T-helper 17 cell (primary cell): ENCODE results near the gene FAT2. TPM values are rescaled to one million over a fixed set of nuclear protein-coding genes. Genes with fewer than 3 reads are reported as not detected.
A peak's percentile ranks its signal among the peaks of the same experiment; 100 is the strongest.

Source experiments
- ATAC-seq: fragments of 150-1000 bp; cut with Tn5 transposase; 2 replicates; pipeline ENCODE4 v1.10.0; 2021; ENCODE audit warnings: mild to moderate bottlenecking, moderate library complexity
- DNase-seq, 3 donors: peaks; one replicate each; pipeline versions ENCODE4 v3.0.0 to v3.0.0-alpha.2; 2020 to 2021
- H3K9me3 ChIP-seq: one replicate; pipeline ENCODE4 v1.7.0; 2013; ENCODE audit warnings: low read length, mild to moderate bottlenecking; ENCODE audit not compliant: control insufficient read depth, poor library complexity, severe bottlenecking
- H3K27ac Mint-ChIP-seq: one replicate; pipeline ENCODE4 v1.8.0; 2022; ENCODE audit warnings: mild to moderate bottlenecking, moderate library complexity, mixed read lengths
- H3K27me3 Mint-ChIP-seq: one replicate; pipeline ENCODE4 v1.8.0; 2022; ENCODE audit warnings: mixed read lengths
- H3K36me3 Mint-ChIP-seq: one replicate; pipeline ENCODE4 v1.8.0; 2022; ENCODE audit warnings: low read depth, mixed read lengths
- H3K4me1 Mint-ChIP-seq: one replicate; pipeline ENCODE4 v1.8.0; 2022; ENCODE audit warnings: mild to moderate bottlenecking, mixed read lengths
- H3K4me3 Mint-ChIP-seq: one replicate; pipeline ENCODE4 v1.8.0; 2022; ENCODE audit warnings: mild to moderate bottlenecking, moderate library complexity, mixed read lengths
- total RNA-seq, 4 donors: library from RNA in 2 of 4; stranded (reverse) in 2 of 4; gene quantifications; one replicate each; pipeline ENCODE4 v1.2.3 and lab custom pipeline; 2022 to 2026

FAT2 gene
- total RNA-seq, 2 donors from 2014 or later = not detected

DNA sequence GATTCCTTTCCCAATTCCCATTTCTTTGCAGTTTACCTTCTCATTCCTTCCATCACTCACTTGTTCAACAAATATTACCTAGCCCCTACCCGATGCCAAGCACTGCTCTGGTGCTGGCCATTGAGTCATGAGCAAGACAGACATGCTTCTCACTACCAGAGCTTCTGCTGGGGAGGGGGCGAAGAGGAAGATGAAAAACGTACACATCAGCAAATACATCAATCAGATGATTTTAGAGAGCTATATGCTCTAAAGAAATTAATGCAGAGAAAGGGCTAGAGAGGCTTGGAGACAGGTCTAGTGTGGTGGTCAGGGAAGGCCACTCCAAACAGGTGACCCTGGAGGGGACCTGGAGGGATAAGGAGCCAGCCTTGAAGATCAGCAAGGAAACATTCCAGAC, 14.4 kb upstream of the FAT2 start:
- DNase-seq (no peak), ATAC-seq (no peak)
- no peaks in the 10 kb centered on the region for H3K9me3 ChIP-seq
- Mint-ChIP-seq H3K4me1 (peaks cover 7% of the 10 kb centered on the region), H3K36me3 (no peaks in the 10 kb centered on the region), H3K27ac (no peak overlapping the region), H3K27me3 (peaks cover 38% of the 10 kb centered on the region), H3K4me3 (no peak overlapping the region)

DNA sequence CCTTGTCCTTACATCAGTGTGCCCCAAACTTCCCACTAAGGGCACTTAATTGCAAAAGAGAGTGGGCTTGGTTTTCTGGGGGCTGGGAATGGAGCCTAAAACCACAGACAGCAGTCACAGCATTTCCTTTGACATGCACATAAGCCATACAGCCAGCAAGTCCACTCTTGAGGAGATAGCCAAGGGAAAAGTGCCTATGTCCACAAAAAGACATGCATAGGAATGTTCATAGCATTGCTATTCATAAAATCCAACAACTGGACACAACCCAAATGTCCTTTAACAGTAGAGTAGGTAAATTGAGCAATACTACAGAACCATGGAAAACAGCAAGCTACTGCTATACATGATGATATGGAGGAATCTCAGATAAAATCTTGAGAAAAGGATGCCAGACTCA, 11.7 kb upstream of the FAT2 start:
- peaks cover 7% of the 10 kb centered on the region for H3K4me1 Mint-ChIP-seq
- peaks cover 33% of the 10 kb centered on the region for H3K27me3 Mint-ChIP-seq
- no peaks in the 10 kb centered on the region for H3K36me3 Mint-ChIP-seq
- DNase-seq = no peak
- no peak overlapping the region for H3K27ac Mint-ChIP-seq
- H3K4me3 Mint-ChIP-seq = no peak overlapping the region
- no peak for ATAC-seq
- H3K9me3 ChIP-seq = no peaks in the 10 kb centered on the region

DNA sequence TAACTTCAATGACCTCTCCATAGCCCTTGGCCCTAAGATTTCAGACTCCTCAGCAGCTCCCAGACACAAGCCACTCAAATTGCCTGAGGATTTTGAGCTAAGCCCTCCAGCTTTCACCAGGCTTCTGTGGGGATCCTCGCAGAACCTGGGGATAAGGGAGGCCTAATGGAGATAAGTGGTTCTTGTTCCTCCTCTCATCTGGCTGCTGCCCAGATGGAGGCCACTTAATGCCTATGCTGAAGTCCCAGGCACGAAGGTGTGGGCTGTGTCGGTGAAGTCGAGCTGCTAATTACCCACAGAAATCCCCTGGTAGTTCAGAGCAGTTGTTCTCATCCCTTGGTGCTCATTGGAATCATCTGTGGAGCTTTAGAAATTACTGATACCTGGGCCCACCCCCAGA, 10.3 kb upstream of the FAT2 start:
- peaks cover 7% of the 10 kb centered on the region for H3K4me1 Mint-ChIP-seq
- no peak overlapping the region for H3K4me3 Mint-ChIP-seq
- H3K9me3 ChIP-seq = no peaks in the 10 kb centered on the region
- ATAC-seq = no peak
- H3K27me3 Mint-ChIP-seq = peaks cover 39% of the 10 kb centered on the region
- H3K36me3 Mint-ChIP-seq = no peaks in the 10 kb centered on the region
- DNase-seq = no peak
- no peak overlapping the region for H3K27ac Mint-ChIP-seq

DNA sequence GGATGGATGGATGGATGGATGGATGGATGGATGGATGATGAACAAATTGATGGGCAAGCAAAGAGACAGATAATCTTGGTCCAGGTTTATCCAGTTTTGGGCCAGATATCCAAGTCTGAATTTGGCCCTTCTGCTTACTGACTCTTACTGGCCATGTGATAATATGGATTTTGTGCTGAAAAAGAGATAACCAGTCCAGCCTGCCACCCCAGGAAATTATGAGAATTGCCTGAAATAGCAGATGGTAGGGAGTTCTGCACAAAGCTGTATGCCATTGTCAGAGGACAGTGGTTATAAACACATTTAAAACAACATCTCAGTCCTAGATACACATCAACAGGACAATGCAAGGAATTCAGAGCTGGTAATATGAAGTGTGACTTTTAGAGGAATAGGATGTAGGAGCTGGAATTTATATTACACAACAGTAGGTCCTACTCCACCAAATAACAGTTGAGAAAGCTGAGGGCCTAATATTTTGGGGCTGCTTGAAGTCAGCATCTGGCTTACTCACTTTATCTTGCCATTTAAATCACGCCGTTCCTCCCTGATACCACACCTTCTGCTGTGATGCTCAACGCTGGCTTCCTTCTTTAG, 9.0 kb upstream of the FAT2 start:
- Mint-ChIP-seq H3K27me3 (peaks cover 34% of the 10 kb centered on the region), H3K4me3 (no peak overlapping the region), H3K36me3 (no peaks in the 10 kb centered on the region), H3K4me1 (peaks cover 3% of the 10 kb centered on the region), H3K27ac (no peak overlapping the region)
- no peak for ATAC-seq
- H3K9me3 ChIP-seq = no peaks in the 10 kb centered on the region
- no peak for DNase-seq

DNA sequence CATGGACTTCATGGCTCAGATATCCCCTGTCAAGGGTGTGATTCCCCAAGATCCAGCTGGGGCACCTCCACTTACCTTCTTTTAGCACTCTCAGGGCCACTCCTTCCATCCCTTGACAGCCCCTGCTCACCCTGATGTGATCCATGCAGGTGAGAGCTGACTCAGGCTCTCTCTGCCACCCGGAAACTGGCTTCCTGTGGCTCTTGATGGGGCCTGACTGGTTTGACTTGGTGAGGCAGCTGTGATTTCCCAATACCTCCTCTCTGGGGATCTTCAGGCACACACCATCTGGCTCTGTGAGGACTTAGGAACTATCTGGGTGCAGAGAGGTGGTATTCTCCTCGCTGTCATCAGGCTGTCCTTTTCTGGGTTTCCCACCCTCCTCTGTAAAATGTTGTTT, 7.9 kb upstream of the FAT2 start:
- Mint-ChIP-seq H3K27ac (no peak overlapping the region), H3K36me3 (no peaks in the 10 kb centered on the region), H3K27me3 (peaks cover 35% of the 10 kb centered on the region), H3K4me3 (no peak overlapping the region), H3K4me1 (peaks cover 3% of the 10 kb centered on the region)
- H3K9me3 ChIP-seq = no peaks in the 10 kb centered on the region
- ATAC-seq (no peak), DNase-seq (no peak)

DNA sequence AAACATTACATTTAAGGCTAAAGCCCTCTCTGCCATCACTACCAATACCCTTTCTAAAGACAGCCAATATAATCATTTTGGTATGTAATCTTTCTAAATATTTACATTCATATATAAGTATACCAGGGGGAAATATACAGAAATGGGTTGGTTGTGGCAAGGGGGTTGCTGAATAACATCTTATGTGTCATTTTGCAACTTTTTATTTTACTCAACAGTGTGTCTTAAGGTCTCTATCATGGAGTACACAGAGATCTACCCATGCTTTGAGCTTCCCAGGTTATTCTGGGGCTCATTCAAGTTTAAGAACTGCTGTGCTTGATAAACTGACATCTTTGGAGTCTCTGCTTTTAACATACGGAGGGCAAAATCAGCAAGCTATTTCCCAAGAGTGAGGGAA, 7.4 kb upstream of the FAT2 start:
- peaks cover 34% of the 10 kb centered on the region for H3K27me3 Mint-ChIP-seq
- H3K4me1 Mint-ChIP-seq = peaks cover 3% of the 10 kb centered on the region
- H3K27ac Mint-ChIP-seq = no peak overlapping the region
- no peak overlapping the region for H3K4me3 Mint-ChIP-seq
- DNase-seq = no peak
- no peak for ATAC-seq
- no peaks in the 10 kb centered on the region for H3K36me3 Mint-ChIP-seq
- no peaks in the 10 kb centered on the region for H3K9me3 ChIP-seq

DNA sequence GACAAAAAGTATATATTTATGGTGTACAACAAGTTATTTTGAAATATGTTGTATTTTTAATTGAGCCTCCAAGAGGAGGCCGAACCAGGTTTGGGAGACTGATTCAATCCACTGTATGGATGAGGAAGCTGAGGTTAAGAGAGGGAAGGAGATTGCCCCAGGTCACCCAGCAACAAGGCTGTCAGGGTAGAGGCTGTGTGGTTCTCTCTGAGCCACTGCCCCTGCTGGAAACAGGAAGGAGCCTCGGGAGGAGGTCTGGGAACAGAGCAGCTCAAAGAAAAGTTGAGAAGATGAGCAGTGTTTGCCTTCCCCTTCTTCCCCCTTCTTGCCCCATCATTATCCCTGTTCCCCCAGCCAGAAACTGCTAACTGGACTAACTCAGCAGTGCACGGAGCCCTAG, 6.6 kb upstream of the FAT2 start:
- DNase-seq (no peak), ATAC-seq (no peak)
- no peaks in the 10 kb centered on the region for H3K9me3 ChIP-seq
- no peak overlapping the region for H3K4me3 Mint-ChIP-seq
- H3K36me3 Mint-ChIP-seq = no peaks in the 10 kb centered on the region
- peaks cover 3% of the 10 kb centered on the region for H3K4me1 Mint-ChIP-seq
- peaks cover 29% of the 10 kb centered on the region for H3K27me3 Mint-ChIP-seq
- no peak overlapping the region for H3K27ac Mint-ChIP-seq

DNA sequence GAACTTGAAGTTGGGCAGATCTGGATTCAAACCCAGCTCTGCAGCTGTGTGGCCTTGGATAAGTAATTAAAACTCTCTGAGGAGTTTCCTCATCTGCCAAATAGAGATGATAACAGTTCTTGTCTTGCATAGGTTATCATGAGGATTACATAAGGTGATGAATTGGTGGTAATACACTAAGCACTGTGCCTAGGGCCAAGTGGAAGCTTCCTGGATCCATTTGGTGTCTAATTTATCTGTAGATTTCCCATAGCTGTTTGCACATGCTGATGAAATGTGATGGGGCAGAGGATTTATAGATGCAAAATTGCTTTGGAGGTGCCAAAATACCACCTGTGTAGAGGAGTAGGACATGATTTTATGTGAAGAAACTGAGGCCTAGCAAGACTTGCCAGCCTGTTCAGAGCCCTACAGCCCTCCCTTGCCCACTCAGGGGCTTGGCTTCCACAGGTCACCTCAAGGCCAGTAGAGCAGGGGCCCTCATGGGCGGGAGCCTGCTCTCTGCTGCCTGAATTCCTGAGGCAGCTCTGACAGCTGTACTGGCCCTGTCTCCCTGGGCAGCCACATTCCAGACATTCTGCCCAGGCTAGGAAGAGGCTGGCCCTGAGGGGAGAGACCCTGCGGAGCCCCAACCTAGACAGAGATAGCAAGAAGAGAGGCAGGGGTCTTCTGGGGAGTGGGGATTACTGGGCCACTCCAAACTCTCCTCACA, 5.9 kb upstream of the FAT2 start:
- H3K9me3 ChIP-seq = no peaks in the 10 kb centered on the region
- Mint-ChIP-seq H3K36me3 (no peaks in the 10 kb centered on the region), H3K4me3 (no peak overlapping the region), H3K27ac (no peak overlapping the region), H3K4me1 (peaks cover 3% of the 10 kb centered on the region), H3K27me3 (peaks cover 29% of the 10 kb centered on the region)
- no peak for ATAC-seq
- DNase-seq = no peak

DNA sequence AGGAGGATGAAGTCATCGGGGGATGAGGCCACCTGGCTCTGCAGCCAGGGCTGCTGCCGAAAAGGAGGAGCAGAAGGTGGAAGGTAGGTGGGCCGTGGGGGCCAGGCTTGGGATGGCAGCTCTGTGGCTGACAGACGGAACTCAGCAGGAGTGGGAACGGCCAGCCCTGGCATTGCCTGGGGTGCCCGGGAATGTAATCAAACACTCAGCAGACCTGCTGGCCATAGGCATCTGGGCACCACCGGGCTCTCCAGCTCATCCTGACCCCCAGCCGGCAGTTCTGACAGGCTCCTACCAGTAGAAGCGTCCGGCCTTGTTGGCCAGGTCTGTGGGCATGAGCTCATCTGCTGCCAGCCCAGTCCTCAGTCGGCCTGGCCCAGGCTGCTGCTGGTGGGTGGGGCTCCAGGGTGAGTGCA, 4.3 kb upstream of the FAT2 start:
- DNase-seq (no peak), ATAC-seq (no peak)
- Mint-ChIP-seq H3K4me1 (peaks cover 3% of the 10 kb centered on the region), H3K4me3 (no peak overlapping the region), H3K27me3 (peaks cover 18% of the 10 kb centered on the region), H3K27ac (peak overlapping the region; percentile 14), H3K36me3 (no peaks in the 10 kb centered on the region)
- H3K9me3 ChIP-seq = no peaks in the 10 kb centered on the region

DNA sequence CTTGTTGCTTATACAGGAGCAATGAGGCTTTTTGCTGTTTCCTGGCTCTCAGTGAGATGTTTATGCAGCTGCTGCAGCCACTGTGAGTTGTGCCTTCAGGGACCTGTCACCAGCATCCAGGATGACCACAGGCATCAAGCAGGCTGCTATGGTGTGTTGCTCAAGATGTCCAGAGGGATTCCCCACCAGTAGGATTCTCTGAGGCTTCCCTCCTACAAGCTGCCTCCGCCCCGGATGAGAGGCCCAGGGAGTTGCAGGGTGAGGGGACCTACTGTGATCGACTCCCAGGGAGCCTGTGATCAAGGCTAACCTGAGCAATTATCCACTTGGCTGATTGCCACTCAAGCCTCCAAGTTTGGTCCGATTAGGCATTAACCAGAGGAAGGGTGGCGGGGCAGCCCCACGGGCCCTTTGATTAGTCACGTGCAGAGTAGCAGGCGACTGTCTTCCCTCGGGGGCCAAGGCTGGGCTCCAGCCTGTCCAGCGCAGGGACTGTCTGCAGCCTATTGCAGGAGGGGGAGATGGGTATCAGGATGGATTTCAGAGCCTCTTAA, 1.8 kb upstream of the FAT2 start:
- peaks cover 3% of the 10 kb centered on the region for H3K4me1 Mint-ChIP-seq
- H3K9me3 ChIP-seq = no peaks in the 10 kb centered on the region
- no peak overlapping the region for H3K4me3 Mint-ChIP-seq
- ATAC-seq (no peak), DNase-seq (no peak)
- H3K27me3 Mint-ChIP-seq = peaks cover 18% of the 10 kb centered on the region
- H3K36me3 Mint-ChIP-seq = no peaks in the 10 kb centered on the region
- no peak overlapping the region for H3K27ac Mint-ChIP-seq

DNA sequence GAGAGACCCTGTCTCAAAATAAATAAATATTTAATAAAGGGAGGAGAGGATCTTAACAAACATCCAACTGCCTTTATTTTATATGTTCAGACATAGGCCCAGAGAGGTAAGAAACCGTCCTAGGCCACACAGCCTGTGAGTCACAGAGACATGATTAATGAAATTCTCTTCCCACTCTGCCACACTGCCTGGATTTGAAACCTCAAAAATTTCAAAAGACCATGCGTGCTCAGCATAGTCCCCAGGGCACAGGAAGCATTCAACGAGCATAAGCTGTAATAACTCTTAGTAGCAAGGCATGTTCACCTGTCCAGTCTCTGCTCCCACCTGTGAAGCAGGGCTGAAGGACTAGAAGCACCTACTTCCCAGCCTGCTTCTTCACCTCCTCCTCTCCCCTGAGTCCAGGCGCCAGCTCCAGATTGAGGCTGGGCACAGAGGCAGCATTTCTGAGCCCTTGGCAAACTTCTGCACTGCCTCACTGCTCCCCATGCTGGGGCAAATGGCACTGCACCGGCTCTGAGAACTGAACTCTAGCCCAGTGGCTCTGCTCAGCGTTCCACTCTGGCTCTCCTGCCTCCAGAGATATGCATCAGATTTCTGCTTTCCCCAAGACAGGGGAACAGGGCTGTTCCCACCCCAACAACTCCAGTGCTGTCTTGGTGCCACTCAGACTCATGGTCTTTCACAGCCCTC, 1.1 kb downstream of the FAT2 start:
- Mint-ChIP-seq H3K27ac (no peak overlapping the region), H3K36me3 (no peaks in the 10 kb centered on the region), H3K4me1 (peaks cover under 1% of the 10 kb centered on the region), H3K27me3 (peaks cover 10% of the 10 kb centered on the region), H3K4me3 (no peak overlapping the region)
- H3K9me3 ChIP-seq = no peaks in the 10 kb centered on the region
- ATAC-seq (no peak), DNase-seq (no peak)

DNA sequence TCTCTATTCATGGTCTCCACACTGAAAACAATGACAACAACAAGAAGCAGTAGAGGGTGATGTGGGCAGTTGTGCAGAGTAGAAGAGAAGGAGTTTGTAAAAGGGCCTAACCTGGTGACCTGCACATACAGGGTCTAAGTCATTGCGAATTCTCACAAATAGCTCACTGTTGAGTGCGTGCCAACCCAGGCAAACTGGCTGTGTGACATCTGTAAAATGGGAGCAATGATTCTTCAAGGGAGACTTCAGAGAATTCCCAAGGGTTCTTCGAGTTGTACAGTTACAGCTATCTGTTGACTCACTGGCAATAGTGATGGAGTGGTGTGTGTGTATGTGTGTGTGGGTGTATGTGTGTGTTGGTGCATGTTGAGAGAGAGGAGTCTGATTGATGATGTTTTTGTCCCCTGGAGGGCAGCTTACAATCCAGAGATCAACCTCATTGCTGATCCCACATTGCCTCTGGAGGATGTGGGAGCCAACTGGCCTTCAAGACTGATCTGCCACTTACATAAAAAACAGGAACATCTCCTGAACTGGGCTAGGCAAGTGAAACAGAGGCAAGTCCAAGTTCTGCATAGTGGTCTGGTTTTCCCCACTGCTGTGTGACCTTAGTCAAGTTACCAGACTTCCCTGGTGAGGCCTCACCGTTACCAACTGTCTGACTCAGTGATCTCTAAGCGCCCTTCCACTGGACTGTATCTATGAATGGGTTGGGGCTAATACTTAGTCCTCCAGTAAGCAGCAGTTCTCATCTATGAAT, 3.2 kb downstream of the FAT2 start:
- H3K4me3 Mint-ChIP-seq = no peak overlapping the region
- H3K36me3 Mint-ChIP-seq = no peaks in the 10 kb centered on the region
- DNase-seq = no peak
- no peaks in the 10 kb centered on the region for H3K4me1 Mint-ChIP-seq
- no peak for ATAC-seq
- no peaks in the 10 kb centered on the region for H3K9me3 ChIP-seq
- H3K27ac Mint-ChIP-seq = no peak overlapping the region
- H3K27me3 Mint-ChIP-seq = peaks cover 5% of the 10 kb centered on the region

DNA sequence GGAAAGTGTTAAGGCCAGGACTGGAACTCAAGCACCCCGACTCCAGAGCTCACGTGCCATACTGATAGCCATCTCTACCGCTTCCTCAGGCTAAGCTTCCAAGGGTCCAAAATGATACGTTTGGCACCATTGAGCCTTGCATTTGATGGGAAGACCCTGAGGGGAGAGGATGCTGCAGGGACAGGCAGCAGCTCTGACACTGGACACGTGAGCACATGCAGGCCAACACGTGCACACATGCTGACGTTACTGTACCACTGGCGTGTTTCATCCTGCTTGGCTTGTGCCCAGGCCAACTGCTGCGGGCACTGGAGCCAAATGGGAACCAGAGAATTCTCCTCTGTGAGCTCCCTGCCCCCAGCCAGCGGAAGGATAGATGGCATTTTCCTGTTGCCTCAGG, 5.2 kb downstream of the FAT2 start:
- H3K9me3 ChIP-seq = no peaks in the 10 kb centered on the region
- ATAC-seq (no peak), DNase-seq (no peak)
- no peak overlapping the region for H3K4me3 Mint-ChIP-seq
- H3K27me3 Mint-ChIP-seq = peaks cover 15% of the 10 kb centered on the region
- no peaks in the 10 kb centered on the region for H3K36me3 Mint-ChIP-seq
- no peak overlapping the region for H3K27ac Mint-ChIP-seq
- no peaks in the 10 kb centered on the region for H3K4me1 Mint-ChIP-seq
